HepG2 (cell line): Measurements from ENCODE around the gene CLDN4. TPM values are rescaled to one million over a fixed set of nuclear protein-coding genes. Genes with fewer than 3 reads are reported as not detected.

Experiments
- ATAC-seq: fragments of 200-7000 bp; cut with Tn5 transposase; 3 replicates; pipeline ENCODE4 v1.9.1; 2020; ENCODE audit warnings: mild to moderate bottlenecking, moderate library complexity
- BruUV-seq: library from RNA; stranded (reverse); fragments of 400-500 nt; replicated peaks from 2 replicates; lab custom pipeline; 2021; lab: Mats Ljungman, UMichigan
- CTCF ChIA-PET: fragments of 300-600 bp; formaldehyde crosslinking; extraction: SDS; loops from one replicate; lab custom pipeline; 2021; ENCODE audit warnings: low total read pairs, inconsistent platforms, low intra/inter-chr PET ratio; lab: Yijun Ruan, JAX
- POLR2A ChIA-PET: fragments of 350-600 bp; sonication (Branson Sonifier 250); formaldehyde crosslinking; loops from one replicate; lab custom pipeline; 2020; ENCODE audit warnings: antibody characterized with exemption, inconsistent platforms; lab: Yijun Ruan, JAX
- DNase-seq: peaks from one replicate; pipeline ENCODE4 v3.0.0-alpha.2; 2015; ENCODE audit warnings: low spot score
- FAIRE-seq: peaks from 3 replicates; lab custom pipeline; 2011; peaks lifted over from hg19 to GRCh38; lab: Jason Lieb, UNC
- H2AFZ ChIP-seq: one replicate; pipeline ENCODE4 v1.6.1; 2011; ENCODE audit warnings: low read length, inconsistent platforms
- H3K27ac ChIP-seq: fragments of 300-600 bp; 3 replicates; pipeline ENCODE4 v1.8.0; 2011; ENCODE audit warnings: mixed run types, mild to moderate bottlenecking, mixed read lengths, low read length, inconsistent platforms; ENCODE audit not compliant: insufficient read depth; ENCODE audit errors: extremely low read length
- H3K27me3 ChIP-seq, 2 experiments: fragments of 200-600 bp in 1 of 2; 2 replicates in 1 of 2; 3 replicates in 1 of 2; pipeline versions ENCODE4 v1.6.0 to v1.8.0; 2011; ENCODE audit warnings: low read length in 2 of 2, mild to moderate bottlenecking in 2 of 2, moderate library complexity in 2 of 2, inconsistent platforms in 1 of 2; ENCODE audit not compliant: insufficient read depth in 2 of 2, control insufficient read depth in 1 of 2
- H3K36me3 ChIP-seq, 2 experiments: fragments of 200-600 bp in 1 of 2; replicated peaks in 1 of 2; 2 replicates in 1 of 2; 3 replicates in 1 of 2; pipeline versions ENCODE4 v1.5.1 to v1.8.0; 2011; ENCODE audit warnings: low read length in 2 of 2, inconsistent platforms in 1 of 2; ENCODE audit not compliant: insufficient read depth in 2 of 2, control insufficient read depth in 1 of 2
- H3K4me1 ChIP-seq: 2 replicates; pipeline ENCODE4 v1.5.1; 2012; ENCODE audit warnings: low read length, inconsistent platforms; ENCODE audit not compliant: insufficient read depth
- H3K4me2 ChIP-seq: 2 replicates; pipeline ENCODE4 v1.6.0; 2011; ENCODE audit warnings: low read depth, low read length, inconsistent platforms
- H3K4me3 ChIP-seq, 3 experiments: fragments of 200-600 bp in 1 of 3; sonication (generic), shearing (Covaris generic) in 1 of 3; replicated peaks in 1 of 3; 2 replicates each; pipeline ENCODE4 v1.5.1; 2011 to 2016; ENCODE audit warnings: low read length in 3 of 3, inconsistent platforms in 2 of 3, low read depth in 2 of 3, mild to moderate bottlenecking in 2 of 3, control low read depth in 1 of 3, mixed read lengths in 1 of 3; ENCODE audit not compliant: insufficient read depth in 1 of 3
- H3K79me2 ChIP-seq: one replicate; pipeline ENCODE4 v1.6.1; 2011; ENCODE audit warnings: low read length, inconsistent platforms; ENCODE audit not compliant: insufficient read depth
- H3K9ac ChIP-seq: 2 replicates; pipeline ENCODE4 v1.6.0; 2011; ENCODE audit warnings: mild to moderate bottlenecking, low read depth, low read length, inconsistent platforms; ENCODE audit not compliant: insufficient read depth
- H3K9me3 ChIP-seq: 2 replicates; pipeline ENCODE4 v1.5.1; 2012; ENCODE audit warnings: mild to moderate bottlenecking, low read length
- H4K20me1 ChIP-seq: 2 replicates; pipeline ENCODE4 v1.6.0; 2011; ENCODE audit warnings: inconsistent platforms, mild to moderate bottlenecking, low read length, moderate library complexity; ENCODE audit not compliant: insufficient read depth
- ATAD3A ChIP-seq: sonication (generic); formaldehyde crosslinking; IDR thresholded peaks from 2 replicates; pipeline ENCODE4 v1.4.0; 2020; ENCODE audit warnings: missing genetic modification reagents
- HNRNPLL ChIP-seq: fragments of 200-400 bp; formaldehyde crosslinking; IDR thresholded peaks from 2 replicates; pipeline ENCODE4 v1.6.1; 2017; ENCODE audit warnings: mild to moderate bottlenecking, low read depth, low read length; ENCODE audit not compliant: poor library complexity, severe bottlenecking
- KLF16 ChIP-seq, 2 experiments: sonication (generic) in 1 of 2; formaldehyde crosslinking in 1 of 2; IDR thresholded peaks; 2 replicates each; pipeline versions ENCODE4 v1.6.1 to v1.8.0; 2016 to 2023; ENCODE audit warnings: missing genetic modification reagents in 2 of 2, missing compliant biosample characterization in 1 of 2
- SP2 ChIP-seq: sonication (generic); formaldehyde crosslinking; IDR thresholded peaks from 2 replicates; pipeline ENCODE4 v1.5.1; 2020; ENCODE audit warnings: mild to moderate bottlenecking, missing genetic modification reagents
- U2AF1 ChIP-seq: fragments of 200-400 bp; formaldehyde crosslinking; optimal IDR thresholded peaks from 2 replicates; pipeline ENCODE3; 2017; ENCODE audit warnings: mild to moderate bottlenecking, low read depth, low read length
- ZNF121 ChIP-seq: sonication (generic); formaldehyde crosslinking; IDR thresholded peaks from 2 replicates; pipeline ENCODE4 v1.5.0; 2020; ENCODE audit warnings: mild to moderate bottlenecking, missing genetic modification reagents
- ZNF251 ChIP-seq: sonication (generic); formaldehyde crosslinking; IDR thresholded peaks from 2 replicates; pipeline ENCODE4 v1.9.0; 2021; ENCODE audit warnings: mild to moderate bottlenecking, missing genetic modification reagents
- ZNF3 ChIP-seq: IDR thresholded peaks from 2 replicates; pipeline ENCODE4 v1.7.0; 2017; ENCODE audit warnings: inconsistent platforms
- ZNF598 ChIP-seq: sonication (generic); formaldehyde crosslinking; IDR thresholded peaks from 2 replicates; pipeline ENCODE4 v1.5.1; 2020; ENCODE audit warnings: mild to moderate bottlenecking, missing genetic modification reagents, borderline replicate concordance
- WGBS: methylation state at CpG from one replicate; pipeline ENCODE4 v1.1.6; 2017; ENCODE audit warnings: low lambda C conversion rate; 5-methylcytosine and 5-hydroxymethylcytosine counted together
- in situ Hi-C: cut with HindIII; loops from 2 replicates; pipeline ENCODE4 v1.10.0; 2017; ENCODE audit warnings: low pct_unique_long_range_greater_than_20kb; ENCODE audit not compliant: extremely low pct_ligation_motif_present
- intact Hi-C: fragments of 100-400 bp; cut with micrococcal nuclease; formaldehyde crosslinking; loops from one replicate; pipeline ENCODE4 v1.10.0; 2022; ENCODE audit not compliant: unreplicated experiment
- polyA plus RNA-seq, 8 experiments: library from polyadenylated mRNA; depleted of rRNA in 3 of 8; stranded (reverse) in 7 of 8; unstranded in 1 of 8; fragments of >200 nt; fragmentation: Illumina TruSeq in 4 of 8; extraction: Trizol in 4 of 8; gene quantifications; 2 replicates each; pipeline versions ENCODE4 v1.2.1 to v1.2.3, GENCODE V29; 2011 to 2016; ENCODE audit warnings: low read depth in 4 of 8, missing spikeins in 1 of 8, mixed read lengths in 1 of 8; ENCODE audit not compliant: insufficient read depth in 1 of 8
- total RNA-seq, 5 experiments: library from RNA; depleted of rRNA; stranded (reverse); fragments of >200 nt; fragmentation: Illumina TruSeq; extraction: Trizol; gene quantifications; 2 replicates each; pipeline ENCODE4 v1.2.3, GENCODE V29; 2016; ENCODE audit warnings: low read depth in 1 of 5
- TF ChIP-seq, protein P1 (sequence below): sonication (generic); formaldehyde crosslinking; IDR thresholded peaks from 2 replicates; pipeline ENCODE4 v1.4.0; 2020; ENCODE audit warnings: missing genetic modification reagents
- TF ChIP-seq, protein P2 (sequence below): sonication (generic); formaldehyde crosslinking; IDR thresholded peaks from 2 replicates; pipeline ENCODE4 v1.5.0; 2020; ENCODE audit warnings: mild to moderate bottlenecking, missing genetic modification reagents

The CLDN4 gene
- total and polyA plus RNA-seq, 2 of the 13 experiments (the other 11 are each of a cell fraction or from before 2014, with no cell fraction given): 28.2 to 35.7 TPM

- Histone ChIP-seq H3K27me3 (peaks cover 0 to 18% of the 10 kb centered on the region in 2 experiments; a peak in 2 of 5 replicates), H3K4me3 (peak overlapping the region in 1 of 3 experiments; percentile 83; a peak in 2 of 6 replicates), H3K9me3 (no peaks in the 10 kb centered on the region), H3K4me2 (peak overlapping the region; percentile 98), H3K9ac (no peak overlapping the region), H2AFZ (no peak overlapping the region), H3K79me2 (peaks cover 12% of the 10 kb centered on the region), H4K20me1 (no peaks in the 10 kb centered on the region), H3K36me3 (no peaks in the 10 kb centered on the region), H3K27ac (no peak overlapping the region), H3K4me1 (peaks cover 66% of the 10 kb centered on the region)
- BruUV-seq: no TSS peak
- DNase-seq (no peak), FAIRE-seq (no peak), ATAC-seq (no peak)
- WGBS: 80% methylated on average over 5 of the region's 5 CpGs
- in situ Hi-C loops (no loop called here), intact Hi-C loops (loop anchor here (2.0 kb wide), 1 partner anchor 26 kb away; no protein-coding TSS in a partner anchor)
- TF ChIP-seq, protein P1, sequence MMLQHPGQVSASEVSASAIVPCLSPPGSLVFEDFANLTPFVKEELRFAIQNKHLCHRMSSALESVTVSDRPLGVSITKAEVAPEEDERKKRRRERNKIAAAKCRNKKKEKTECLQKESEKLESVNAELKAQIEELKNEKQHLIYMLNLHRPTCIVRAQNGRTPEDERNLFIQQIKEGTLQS (CRISPR knock-in tag): no peak
- TF ChIP-seq HNRNPLL (no peak), ZNF121 (CRISPR knock-in tag) (peak; percentile 81), ZNF251 (CRISPR knock-in tag) (no peak), U2AF1 (no peak), KLF16 (CRISPR knock-in tag; IDR thresholded peaks at IDR 0.05) (no peak), ZNF3 (CRISPR knock-in tag) (0 out of 2 replicates have a peak, but pooled peaks have one; percentile 21), ATAD3A (CRISPR knock-in tag) (no peak), ZNF598 (CRISPR knock-in tag) (no peak), SP2 (CRISPR knock-in tag) (no peak)
- TF ChIP-seq, protein P2, sequence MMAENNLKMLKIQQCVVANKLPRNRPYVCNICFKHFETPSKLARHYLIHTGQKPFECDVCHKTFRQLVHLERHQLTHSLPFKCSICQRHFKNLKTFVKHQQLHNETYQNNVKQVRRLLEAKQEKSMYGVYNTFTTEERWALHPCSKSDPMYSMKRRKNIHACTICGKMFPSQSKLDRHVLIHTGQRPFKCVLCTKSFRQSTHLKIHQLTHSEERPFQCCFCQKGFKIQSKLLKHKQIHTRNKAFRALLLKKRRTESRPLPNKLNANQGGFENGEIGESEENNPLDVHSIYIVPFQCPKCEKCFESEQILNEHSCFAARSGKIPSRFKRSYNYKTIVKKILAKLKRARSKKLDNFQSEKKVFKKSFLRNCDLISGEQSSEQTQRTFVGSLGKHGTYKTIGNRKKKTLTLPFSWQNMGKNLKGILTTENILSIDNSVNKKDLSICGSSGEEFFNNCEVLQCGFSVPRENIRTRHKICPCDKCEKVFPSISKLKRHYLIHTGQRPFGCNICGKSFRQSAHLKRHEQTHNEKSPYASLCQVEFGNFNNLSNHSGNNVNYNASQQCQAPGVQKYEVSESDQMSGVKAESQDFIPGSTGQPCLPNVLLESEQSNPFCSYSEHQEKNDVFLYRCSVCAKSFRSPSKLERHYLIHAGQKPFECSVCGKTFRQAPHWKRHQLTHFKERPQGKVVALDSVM (CRISPR knock-in tag): peak; percentile 66
- ChIA-PET POLR2A (interaction anchor here (1.2 to 5.5 kb wide), 3 partner anchors 13 to 91 kb away, joined by 4 to 55 read pairs (median 4); partner anchors contain the start of genes ABHD11 and METTL27), CTCF (no interaction called here)
These were observed 1.8 kb upstream of the CLDN4 start for GRCh38 chr7:73828972-73829371.
